Measurements from ENCODE around the gene SDHA.
"Not testable (repeated sequence)": the region's sequence is repeated elsewhere in the genome, so short reads cannot be mapped to it uniquely, and the experiment has no call there.

Gene SDHA

GRCh38 chr5:263275-263974 is 45.3 kb downstream of the SDHA start:
- not testable (repeated sequence) for DNase-seq

- no peak for DNase-seq
Observed at GRCh38 chr5:264338-264737, 46.2 kb downstream of the SDHA start.

- DNase-seq: not testable (repeated sequence)
Observed at GRCh38 chr5:266311-267026, 48.3 kb downstream of the SDHA start.

- DNase-seq: no peak
Observed at GRCh38 chr5:267716-268115, 49.6 kb downstream of the SDHA start.

- no peak for DNase-seq
Observed at GRCh38 chr5:270340-270739, 52.2 kb downstream of the SDHA start.

GRCh38 chr5:271828-272167 is 53.7 kb downstream of the SDHA start:
- not testable (repeated sequence) for DNase-seq

GRCh38 chr5:273091-273490 is 55.0 kb downstream of the SDHA start:
- not testable (repeated sequence) for DNase-seq

- DNase-seq: not testable (repeated sequence)
Observed at GRCh38 chr5:273491-273890, 55.4 kb downstream of the SDHA start.

GRCh38 chr5:274346-274745 is 56.2 kb downstream of the SDHA start:
- DNase-seq: not testable (repeated sequence)

- no peak for DNase-seq
Observed at GRCh38 chr5:278646-279045, 60.5 kb downstream of the SDHA start.

GRCh38 chr5:279051-279665 is 61.0 kb downstream of the SDHA start:
- DNase-seq: not testable (repeated sequence)

- DNase-seq: no peak
Observed at GRCh38 chr5:285991-286557, 68.0 kb downstream of the SDHA start.

- not testable (repeated sequence) for DNase-seq
Observed at GRCh38 chr5:290200-290599, 72.1 kb downstream of the SDHA start.

GRCh38 chr5:291345-291744 is 73.2 kb downstream of the SDHA start:
- DNase-seq: not testable (repeated sequence)

GRCh38 chr5:294788-295187 is 76.7 kb downstream of the SDHA start:
- not testable (repeated sequence) for DNase-seq

GRCh38 chr5:296207-296606 is 78.1 kb downstream of the SDHA start:
- not testable (repeated sequence) for DNase-seq

GRCh38 chr5:296954-297353 is 78.8 kb downstream of the SDHA start:
- not testable (repeated sequence) for DNase-seq

- DNase-seq: not testable (repeated sequence)
Observed at GRCh38 chr5:297448-297847, 79.3 kb downstream of the SDHA start.

- DNase-seq: not testable (repeated sequence)
Observed at GRCh38 chr5:297991-298736, 80.0 kb downstream of the SDHA start.

GRCh38 chr5:298737-299125 is 80.6 kb downstream of the SDHA start:
- no peak for DNase-seq

- not testable (repeated sequence) for DNase-seq
Observed at GRCh38 chr5:299921-300320, 81.8 kb downstream of the SDHA start.

GRCh38 chr5:300691-301435 is 82.7 kb downstream of the SDHA start:
- DNase-seq: not testable (repeated sequence)
